GM04504 (cell line): ENCODE results near the gene GJD3.
"Not testable (repeated sequence)": the region's sequence is repeated elsewhere in the genome, so short reads cannot be mapped to it uniquely, and the experiment has no call there.

Experiments
- DNase-seq: peaks from one replicate; pipeline ENCODE4 v3.0.0-alpha.2; 2012; ENCODE audit warnings: low read depth

The GJD3 gene, protein sequence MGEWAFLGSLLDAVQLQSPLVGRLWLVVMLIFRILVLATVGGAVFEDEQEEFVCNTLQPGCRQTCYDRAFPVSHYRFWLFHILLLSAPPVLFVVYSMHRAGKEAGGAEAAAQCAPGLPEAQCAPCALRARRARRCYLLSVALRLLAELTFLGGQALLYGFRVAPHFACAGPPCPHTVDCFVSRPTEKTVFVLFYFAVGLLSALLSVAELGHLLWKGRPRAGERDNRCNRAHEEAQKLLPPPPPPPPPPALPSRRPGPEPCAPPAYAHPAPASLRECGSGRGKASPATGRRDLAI

DNA sequence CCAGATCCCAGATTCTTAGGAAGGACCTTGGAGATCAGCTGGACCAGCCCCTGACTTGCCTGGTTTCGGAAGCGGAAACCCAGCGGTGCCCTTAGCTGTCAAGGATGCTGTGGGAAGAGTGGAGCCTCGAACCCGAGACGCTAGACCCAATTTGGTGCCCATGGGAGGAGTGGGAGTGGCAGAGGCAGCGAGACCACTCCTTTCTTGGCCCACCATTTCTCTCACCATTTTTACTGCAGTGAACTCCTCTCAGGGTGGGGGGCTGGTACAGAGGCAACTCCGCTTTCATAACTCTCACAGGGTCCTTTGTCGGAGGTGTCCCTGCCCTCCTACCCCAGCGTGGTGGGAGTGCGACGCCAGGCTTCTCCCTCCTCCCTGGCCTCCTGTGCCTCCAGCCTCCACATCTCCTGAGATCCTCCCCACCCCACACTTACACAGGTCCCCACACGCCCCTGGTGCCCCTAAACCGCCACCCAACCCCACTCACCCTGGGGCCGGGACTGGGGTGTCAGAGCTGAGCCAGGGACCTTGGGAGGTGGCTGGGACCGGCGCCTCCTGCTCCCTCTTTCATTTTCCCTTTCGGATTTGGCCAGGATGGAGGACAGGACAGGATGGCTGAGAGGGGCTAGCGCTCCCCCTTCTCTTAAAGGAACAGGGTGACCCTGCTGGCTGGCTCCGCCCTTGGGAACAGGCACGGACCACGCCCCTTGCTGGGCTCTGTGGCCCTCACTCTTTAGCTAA is at the start of gene GJD3:
TSS of gene GJD3 (minus strand) at position 617 of the 741 bp plus-strand sequence. CDS start 922 bp downstream, outside the sequence.
- no peak for DNase-seq

DNA sequence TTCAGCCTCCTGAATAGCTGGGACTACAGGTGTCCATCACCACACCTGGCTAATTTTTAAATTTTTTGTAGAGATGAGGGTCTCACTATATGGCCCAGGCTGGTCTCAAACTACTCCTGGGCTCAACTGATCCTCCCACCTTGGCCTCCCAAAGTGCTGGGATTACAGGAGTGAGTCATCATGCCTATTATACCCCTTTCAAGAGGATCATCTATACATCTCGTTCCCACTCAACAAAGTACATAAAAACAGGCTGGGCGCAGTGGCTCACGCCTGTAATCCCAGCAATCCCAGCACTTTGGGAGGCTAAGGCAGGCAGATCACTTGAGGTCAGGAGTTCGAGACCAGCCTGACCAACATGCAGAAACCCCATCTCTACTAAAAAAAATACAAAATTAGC is 49.8 kb upstream of the GJD3 start:
- not testable (repeated sequence) for DNase-seq

DNA sequence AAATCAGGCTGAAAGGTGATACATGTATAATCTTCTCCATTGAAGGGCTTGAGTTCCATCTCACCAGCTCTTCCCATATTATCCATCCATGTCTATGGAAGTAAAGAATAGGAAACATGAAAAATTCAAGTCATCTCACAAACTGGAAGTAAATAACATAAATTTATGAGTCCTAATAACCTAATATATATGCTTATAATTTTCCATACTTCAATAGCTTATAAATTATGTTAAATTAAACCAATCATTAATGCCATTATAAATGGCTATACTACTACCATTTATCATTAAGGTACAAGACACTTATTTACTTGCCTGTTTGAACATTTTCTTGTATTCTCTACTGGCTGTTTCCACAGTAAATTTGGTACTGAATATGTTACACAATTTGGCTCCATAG is 48.3 kb upstream of the GJD3 start:
- no peak for DNase-seq

DNA sequence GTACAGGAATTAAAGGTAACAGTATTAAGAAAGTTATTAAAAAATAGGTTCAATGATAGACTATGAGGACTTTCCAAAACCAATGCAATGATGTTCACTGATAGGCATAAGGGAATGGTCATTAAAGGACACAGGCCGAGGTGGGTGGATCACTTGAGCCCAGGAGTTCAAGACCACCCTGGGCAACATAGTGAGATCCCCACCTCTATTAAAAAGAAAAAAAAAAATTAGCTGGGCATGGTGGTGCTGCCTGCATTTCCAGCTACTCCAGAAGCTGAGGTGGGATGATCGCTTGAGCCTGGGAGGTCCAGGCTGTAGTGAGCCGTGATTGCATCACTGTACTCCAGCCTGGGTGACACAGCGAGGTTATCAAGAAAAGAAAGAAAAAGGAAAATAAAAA is 47.3 kb upstream of the GJD3 start:
- DNase-seq = no peak

DNA sequence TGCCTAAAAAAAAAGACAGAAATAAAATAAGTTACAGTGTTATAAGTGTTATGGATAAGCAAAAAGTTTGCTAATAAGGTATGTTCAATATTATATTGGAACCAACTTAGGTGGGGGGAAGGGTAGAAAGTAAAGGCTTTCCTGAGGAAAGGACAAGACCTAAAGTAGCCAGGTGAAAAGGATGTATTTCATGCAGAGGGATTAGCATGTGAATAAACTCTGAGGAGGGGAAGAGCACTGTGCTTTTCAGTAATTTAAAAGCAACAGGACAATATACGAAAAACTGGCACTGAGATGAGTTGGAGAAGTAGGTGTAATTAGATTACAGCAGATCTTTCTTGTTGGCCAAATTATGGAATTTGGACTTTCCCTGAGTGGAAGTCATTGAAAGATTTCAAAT is 45.5 kb upstream of the GJD3 start:
- DNase-seq = no peak

DNA sequence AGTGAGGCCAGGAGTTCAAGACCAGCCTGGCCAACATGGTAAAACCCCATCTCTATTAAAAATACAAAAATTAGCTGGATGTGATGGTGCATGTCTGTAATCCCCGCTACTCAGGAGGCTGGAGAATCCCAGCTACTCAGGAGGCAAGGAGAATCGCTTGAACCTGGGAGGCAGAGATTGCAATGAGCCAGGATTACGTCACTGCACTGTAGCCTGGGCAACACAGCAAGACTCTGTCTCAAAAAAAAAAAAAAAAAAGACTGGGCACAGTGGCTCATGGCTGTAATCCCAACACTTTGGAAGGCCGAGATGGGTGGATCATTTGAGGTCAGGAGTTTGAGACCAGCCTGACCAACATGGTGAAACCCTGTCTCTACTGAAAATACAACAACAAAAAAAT is 45.0 kb upstream of the GJD3 start:
- not testable (repeated sequence) for DNase-seq

DNA sequence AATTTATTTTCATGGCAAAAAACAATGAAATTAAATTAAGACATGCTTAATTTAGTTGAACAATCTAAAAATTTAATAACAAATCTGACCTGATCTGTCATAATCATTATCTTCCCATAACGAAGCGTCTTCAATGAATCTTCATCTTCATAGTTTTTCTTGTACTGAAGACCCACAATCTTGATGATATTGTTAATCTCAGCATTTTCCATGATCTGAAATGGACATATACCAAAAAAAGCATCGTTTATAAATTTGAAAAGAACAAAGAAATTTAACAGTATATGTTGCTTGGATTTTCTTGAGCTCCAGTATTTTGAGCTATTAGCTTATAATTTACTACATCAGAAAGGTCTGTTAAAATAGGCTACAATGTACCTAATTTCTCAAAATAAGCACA is 42.9 kb upstream of the GJD3 start:
- DNase-seq = no peak

DNA sequence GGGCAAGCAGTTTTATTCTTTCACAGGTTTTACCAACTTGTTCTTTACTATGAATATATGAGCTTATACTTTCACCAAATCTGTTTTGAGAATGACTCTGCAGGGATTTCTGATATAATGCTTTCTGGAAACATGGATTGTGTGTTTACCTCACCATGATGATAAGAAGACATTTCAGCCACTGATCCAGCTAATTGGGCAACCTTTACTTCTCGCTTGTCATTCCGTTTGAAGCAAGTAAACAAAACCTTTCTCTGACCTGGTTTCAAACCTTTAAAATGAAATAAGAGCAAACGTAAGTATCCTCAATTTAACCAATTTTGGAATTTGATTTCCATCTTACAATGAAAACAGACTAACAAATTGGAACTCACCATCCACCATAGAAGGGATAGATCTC is 39.5 kb upstream of the GJD3 start:
- DNase-seq = no peak

DNA sequence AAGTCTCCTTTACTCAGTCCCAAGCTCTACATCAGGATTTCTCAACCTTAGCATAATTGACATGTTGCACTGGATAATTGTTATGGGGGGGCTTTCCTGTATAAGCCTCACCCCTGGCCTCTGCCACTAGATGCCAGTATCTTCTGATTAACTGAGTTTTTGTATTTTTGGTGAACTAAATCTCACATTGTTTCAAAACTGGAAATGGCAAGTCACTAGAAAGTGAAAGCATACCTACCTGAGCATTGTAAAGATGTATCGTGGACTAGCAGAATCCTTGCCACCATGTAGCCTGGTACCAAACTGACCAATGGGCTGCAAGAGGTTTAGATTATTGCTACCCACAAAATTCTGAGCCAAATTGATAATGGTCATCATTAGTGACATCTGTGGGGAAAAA is 38.1 kb upstream of the GJD3 start:
- DNase-seq = no peak

DNA sequence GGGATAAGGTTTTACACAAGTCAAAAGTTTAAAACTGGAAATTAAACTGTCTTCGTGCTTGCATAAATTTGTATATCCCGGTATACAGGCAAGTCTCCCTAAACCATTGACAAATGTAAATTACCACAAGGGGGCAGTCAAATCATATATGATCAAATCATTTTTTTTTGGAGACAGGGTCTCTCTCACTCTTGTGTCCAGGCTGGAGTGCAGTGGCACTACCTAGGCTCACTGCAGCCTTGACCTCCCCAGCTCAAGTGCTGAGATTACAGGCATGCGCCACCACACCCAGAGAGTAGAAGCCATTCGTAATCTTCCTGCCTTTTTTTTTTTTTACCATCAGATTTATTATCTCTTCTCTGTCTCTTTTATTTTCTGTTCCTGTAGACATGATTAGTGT is 34.6 kb upstream of the GJD3 start:
- peak; percentile 32 for DNase-seq

DNA sequence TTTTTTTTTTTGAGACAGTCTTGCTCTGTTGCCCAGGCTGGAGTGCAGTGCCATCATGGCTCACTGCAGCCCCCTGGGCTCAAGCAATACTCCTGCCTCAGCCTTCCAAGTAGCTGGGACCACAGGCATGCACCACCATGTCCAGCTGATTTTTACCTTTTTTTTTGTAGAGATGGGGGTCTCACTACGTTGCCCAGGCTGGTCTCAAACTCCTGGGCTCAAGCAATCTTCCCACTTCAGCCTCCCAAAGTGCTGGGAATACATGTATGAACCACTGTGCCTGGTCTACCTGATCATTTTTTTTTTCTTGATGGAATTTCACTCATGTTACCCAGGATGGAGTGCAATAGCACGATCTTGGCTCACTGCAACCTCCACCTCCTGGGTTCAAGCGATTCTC is 22.0 kb upstream of the GJD3 start:
- DNase-seq = not testable (repeated sequence)

DNA sequence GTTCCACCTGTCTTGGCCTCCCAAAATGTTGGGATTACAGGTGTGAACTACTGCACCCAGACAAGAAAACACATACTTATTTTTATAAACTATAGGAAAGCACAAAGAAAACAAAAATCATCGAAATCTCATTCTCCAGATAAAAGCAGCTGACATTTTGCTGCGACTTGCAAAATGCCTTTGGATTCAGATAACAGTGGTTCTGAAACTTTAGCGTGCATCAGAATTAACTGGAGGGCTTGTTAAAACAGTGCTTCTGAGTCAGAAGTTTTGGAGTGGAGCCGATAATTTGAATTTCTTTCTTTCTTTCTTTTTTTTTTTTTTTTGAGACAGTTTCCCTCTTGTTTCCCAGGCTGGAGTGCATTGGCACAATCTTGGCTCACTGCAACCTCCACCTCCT is 17.7 kb upstream of the GJD3 start:
- no peak for DNase-seq

DNA sequence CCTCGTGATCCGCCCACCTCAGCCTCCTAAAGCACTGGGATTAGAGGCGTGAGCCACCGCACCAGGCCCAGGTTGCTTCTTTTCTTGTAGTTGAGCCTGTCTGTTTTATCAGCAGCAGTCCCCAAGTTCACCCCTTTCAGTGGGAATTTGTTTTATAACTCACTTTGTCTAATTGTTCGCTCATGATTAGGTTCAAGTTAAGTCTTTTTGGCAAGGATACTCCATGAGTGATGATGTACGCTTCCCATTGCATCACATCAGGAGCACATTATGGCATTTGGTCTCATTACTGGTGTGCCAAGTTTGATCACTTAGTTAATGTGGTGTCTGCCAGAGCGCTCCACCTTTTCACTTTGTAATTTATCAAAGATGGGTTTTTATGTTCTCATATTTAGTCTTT is 14.4 kb upstream of the GJD3 start:
- no peak for DNase-seq

DNA sequence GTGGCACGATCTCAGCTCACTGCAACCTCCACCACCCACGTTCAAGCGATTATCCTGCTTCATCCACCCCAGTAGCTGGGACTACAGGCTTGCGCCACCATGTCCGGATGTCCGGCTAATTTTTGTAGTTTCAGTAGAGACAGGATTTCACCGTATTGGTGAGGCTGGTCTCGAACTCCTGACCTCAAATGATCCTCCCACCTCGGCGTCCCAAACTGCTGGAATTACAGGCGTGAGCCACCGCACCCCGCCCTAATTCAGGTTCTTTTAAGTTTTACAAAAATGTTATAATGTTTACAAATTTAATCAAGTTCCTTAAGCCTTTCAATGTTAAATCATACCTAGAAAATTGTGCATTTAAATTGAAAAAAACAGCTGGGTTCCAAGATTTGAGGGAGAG is 13.3 kb upstream of the GJD3 start:
- no peak for DNase-seq

DNA sequence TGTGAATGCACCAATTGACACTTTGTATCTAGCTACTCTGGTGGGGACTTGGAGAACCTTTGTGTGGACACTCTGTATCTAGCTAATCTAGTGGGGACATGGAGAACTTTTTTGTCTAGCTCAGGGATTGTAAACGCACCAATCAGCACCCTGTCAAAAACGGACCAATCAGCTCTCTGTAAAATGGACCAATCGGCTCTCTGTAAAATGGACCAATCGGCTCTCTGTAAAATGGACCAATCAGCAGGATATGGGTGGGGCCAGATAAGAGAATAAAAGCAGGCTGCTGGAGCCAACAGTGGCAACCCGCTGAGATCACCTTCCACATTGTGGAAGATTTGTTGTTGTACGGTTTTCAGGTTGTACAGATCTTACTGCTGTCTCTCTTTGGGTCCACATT is 12.0 kb upstream of the GJD3 start:
- not testable (repeated sequence) for DNase-seq

DNA sequence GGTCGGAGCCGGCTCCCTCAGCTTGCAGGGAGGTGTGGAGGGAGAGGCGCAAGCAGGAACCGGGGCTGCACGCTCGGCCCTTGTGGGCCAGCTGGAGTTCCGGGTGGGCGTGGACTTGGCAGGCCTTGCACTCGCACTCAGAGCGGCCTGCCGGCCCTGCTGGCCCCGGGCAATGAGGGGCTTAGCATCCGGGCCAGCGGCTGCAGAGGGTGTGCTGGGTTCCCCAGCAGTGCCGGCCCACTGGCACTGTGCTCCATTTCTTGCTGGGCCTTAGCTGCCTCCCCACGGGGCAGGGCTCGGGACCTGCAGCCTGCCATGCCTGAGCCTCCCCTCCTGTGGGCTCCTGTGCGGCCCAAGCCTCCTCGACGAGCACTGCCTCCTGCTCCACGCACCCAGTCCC is 11.2 kb upstream of the GJD3 start:
- DNase-seq = not testable (repeated sequence)

DNA sequence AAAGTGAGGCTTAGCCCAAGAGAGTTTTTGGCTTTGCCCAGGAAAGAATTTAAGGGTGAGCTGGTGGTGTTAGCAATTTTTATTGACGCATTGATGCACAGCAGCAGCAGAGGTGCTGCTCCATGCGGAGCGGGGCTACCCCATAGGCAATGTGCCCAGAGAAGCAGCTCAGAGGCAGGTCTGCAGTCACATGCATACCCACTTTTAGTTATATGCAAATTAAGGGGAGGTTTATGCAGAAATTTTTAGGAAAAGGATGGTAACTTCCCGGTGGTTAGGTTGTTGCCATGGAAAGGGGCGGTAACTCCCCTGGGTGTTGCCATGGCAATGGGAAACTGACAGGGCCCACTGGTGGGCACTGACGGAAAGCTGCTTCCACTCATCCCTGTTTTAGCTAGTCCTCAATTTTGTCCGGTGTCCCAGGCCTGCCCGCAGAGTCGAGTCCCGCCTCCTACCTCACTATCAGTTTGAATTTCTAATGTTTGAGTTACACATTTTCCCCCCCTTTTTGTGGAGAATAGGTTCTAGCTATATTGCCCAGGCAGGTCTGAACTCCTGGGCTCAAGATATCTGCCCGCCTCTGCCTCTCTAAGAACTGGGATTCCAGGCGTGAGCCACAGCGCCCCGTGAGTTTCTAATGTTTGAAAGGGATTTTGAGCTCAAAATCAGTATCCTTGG is 10.4 kb upstream of the GJD3 start:
- no peak for DNase-seq

DNA sequence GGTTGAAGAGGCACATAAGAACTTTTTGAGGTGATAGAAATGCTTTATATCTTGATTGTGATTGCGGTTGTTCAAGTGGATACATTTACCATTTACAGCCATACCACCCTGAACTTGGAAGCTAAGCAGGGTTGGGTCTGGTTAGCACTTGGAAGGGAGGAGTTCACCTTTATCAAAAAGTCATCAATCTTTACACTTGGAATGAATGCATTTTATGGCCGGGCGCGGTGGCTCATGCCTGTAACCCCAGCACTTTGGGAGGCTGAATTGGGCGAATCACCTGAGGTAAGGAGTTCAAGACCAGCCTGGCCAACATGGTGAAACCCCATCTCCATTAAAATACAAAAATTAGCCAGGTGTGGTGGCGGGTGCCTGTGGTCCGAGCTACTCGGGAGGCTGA is 9.5 kb upstream of the GJD3 start:
- no peak for DNase-seq

DNA sequence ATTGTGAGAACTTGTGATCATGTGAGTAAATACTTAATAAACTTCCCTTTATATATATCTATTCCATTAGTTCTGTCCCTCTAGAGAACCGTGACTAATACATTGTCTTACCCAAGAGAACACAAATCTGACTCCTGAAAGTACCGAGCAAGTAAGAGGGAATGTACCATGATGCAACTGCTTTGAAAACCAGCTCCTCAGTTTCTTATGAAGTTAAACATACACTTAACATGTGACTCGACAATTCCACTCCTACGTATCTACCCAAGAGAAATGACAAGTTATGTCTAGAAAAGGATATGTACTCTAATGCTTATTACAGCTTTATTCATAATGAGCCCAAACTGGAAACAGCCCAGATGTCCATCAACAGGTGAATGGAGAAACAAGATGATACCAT is 8.8 kb upstream of the GJD3 start:
- no peak for DNase-seq

DNA sequence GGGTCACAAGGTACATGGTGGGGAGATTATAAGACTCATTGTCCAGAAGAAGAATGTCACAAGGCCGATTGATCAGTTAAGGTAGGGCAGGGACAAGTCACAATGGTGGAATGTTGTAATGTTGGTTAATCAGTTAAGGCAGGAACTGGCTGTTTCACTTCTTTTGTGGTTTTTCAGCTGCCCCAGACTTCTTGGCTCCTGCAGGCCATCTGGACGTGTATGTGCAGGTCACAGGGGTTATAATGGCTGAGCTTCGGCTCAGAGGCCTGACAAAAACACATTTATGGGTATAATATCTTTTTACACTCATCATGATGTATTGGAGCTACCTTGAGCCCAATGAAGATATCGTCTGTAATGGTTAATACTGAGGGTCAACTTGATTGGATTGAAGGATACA is 8.1 kb upstream of the GJD3 start:
- not testable (repeated sequence) for DNase-seq

DNA sequence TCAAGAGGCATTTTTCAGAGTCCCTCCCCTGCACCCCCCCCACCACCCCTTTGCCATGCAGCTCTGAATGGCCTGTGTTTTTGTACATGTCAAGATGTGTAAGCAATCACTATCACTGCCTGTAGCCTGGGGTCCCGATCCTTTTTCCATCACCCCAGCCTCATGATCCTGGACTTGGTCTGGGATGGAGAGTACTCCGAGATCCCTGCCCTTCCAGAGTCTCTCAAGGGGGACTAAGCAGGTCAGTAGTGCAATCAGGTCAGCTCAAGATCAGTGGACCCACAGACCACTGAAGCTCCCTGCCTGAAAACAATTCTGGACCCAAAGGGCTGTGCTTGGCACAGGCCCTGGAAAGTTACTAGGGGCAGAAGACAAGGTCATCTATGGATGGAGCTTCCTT is 7.5 kb upstream of the GJD3 start:
- no peak for DNase-seq

DNA sequence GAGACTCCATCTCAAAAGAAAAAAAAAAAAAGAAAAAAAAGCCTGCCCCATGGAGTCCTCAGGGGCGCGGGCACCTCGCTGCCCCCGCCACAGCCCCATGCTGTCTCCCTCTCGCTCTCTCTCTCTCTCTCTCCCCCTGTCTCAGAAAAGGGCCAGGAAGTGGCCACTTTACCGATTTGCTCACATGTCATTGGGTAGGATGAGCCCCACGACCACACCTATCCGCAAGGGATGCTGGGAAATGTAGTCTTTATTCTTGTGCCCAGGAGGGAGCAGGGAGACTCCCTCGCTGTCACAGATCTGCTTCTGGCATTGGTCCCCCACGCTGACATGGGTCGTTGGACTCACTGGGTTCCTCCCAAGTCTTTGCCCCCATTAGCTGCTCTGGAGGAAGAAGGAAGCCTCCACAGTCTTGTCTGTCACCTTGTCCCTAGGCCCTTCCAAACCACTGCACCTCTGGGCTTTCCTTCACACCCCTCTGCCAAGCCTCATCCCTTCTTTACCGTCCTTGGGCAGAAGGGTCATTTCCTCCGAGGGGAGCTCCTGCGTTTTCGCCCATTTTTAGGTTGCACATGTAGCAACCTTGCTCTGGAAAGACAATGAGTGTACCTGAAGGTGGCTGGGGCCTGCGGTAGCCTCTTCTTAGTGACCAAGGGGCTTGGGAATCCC is 6.9 kb upstream of the GJD3 start:
- DNase-seq = no peak

DNA sequence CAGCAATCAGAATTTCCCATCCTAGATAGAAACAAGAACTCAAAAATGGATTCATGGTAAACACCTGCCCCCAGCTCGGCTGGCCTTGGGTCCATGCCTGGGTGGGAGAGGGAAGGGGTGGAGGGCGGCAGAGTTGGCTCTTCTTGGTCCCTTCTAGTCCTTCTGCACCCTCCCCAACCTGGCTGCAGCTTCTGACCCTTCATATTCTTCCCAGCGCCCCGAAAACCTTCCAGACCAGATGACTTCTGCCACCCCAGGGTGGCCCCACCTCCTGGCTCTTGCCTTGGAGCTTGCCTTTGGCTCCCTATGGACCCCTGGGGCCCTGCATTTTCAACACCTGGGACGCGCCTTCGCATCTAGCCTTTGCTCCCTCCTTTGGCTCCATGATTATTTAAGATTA is 5.4 kb upstream of the GJD3 start:
- DNase-seq = no peak
